Large intestine (tissue), 3 donors: ENCODE results near the gene CCDC78. TPM values are rescaled to one million over a fixed set of nuclear protein-coding genes. Genes with fewer than 3 reads are reported as not detected.
"Not testable (repeated sequence)": the region's sequence is repeated elsewhere in the genome, so short reads cannot be mapped to it uniquely, and the experiment has no call there.

Experiments
- DNase-seq, 2 donors: peaks; one replicate each; pipeline versions ENCODE4 v3.0.0 to v3.0.0-alpha.2; 2013
- H3K27ac ChIP-seq: one replicate; pipeline ENCODE4 v1.5.1; 2013; ENCODE audit warnings: low read length
- H3K27me3 ChIP-seq: 2 replicates; pipeline ENCODE4 v1.6.1; 2013; ENCODE audit warnings: low read length; ENCODE audit not compliant: control insufficient read depth, insufficient read depth
- H3K36me3 ChIP-seq: 2 replicates; pipeline ENCODE4 v1.6.1; 2013; ENCODE audit warnings: low read length; ENCODE audit not compliant: control insufficient read depth, insufficient read depth
- H3K4me1 ChIP-seq: one replicate; pipeline ENCODE4 v1.6.1; 2013; ENCODE audit warnings: low read length; ENCODE audit not compliant: control insufficient read depth, insufficient read depth
- H3K4me3 ChIP-seq: one replicate; pipeline ENCODE4 v1.5.1; 2013; ENCODE audit warnings: low read length
- H3K9me3 ChIP-seq: one replicate; pipeline ENCODE4 v1.6.1; 2013; ENCODE audit warnings: mild to moderate bottlenecking, low read depth, low read length, moderate library complexity; ENCODE audit not compliant: control insufficient read depth
- WGBS: methylation state at CpG from one replicate; pipeline ENCODE4 v1.1.5; 2013; ENCODE audit warnings: low lambda C conversion rate; ENCODE audit not compliant: insufficient coverage; 5-methylcytosine and 5-hydroxymethylcytosine counted together
- polyA plus RNA-seq: library from polyadenylated mRNA; unstranded; fragments of 120-200 nt; gene quantifications from one replicate; pipeline ENCODE4 v1.2.1, GENCODE V29; 2013

CCDC78 gene
- polyA plus RNA-seq, 1 donor, result 1.9 TPM

DNA sequence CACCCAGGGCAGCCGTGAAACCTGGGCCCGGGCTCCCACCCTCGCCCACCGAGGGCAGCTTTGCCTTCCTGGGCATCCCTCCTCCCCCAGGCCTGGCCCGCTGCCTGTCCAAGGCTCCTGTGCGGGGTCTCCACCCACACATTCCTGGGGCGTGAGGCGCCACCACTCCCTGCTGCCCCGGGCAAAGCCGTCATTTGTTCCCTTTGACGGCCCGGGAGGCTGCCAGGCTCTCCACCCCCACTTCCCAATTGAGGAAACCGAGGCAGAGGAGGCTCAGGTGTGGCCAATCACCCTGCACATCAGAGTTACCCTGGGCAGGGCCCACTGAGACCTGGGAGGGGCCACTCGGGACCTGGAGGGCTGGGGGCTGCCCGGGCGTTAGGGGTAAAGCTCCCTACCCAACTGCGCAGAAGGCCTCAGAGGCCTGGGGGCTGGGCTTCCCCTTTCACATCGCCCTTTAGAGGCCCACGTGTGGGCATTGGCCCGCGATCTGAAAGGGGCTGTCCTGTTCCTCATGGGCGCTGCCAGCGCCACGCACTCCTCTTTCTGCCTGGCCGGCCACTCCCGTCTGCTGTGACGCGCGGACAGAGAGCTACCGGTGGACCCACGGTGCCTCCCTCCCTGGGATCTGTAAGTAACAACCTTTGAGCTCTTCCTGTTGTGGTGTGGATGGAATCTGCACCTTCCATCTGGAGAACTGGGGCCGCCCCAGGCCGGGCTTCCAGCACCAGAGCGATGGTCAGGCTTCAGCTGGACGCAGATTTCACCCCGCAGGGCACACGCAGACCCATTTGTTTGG is 34.5 kb upstream of the CCDC78 start, which contains the start of gene MSLN:
Gene MSLN (plus strand): TSS at position 190 of the 799 bp plus-strand sequence. CDS start 1,947 bp downstream, outside the sequence.
- DNase-seq, result peak; percentile 76 to 93
- Histone ChIP-seq H3K4me1 (peaks cover 25% of the 10 kb centered on the region), H3K27ac (peak within 1 kb of the TSS; percentile 77), H3K4me3 (peak within 1 kb of the TSS; percentile 6), H3K27me3 (peaks cover 2% of the 10 kb centered on the region), H3K36me3 (no peaks in the 10 kb centered on the region), H3K9me3 (peaks cover 3% of the 10 kb centered on the region)
- no CpG with 5 or more reads among the region's 37 CpGs for WGBS

DNA sequence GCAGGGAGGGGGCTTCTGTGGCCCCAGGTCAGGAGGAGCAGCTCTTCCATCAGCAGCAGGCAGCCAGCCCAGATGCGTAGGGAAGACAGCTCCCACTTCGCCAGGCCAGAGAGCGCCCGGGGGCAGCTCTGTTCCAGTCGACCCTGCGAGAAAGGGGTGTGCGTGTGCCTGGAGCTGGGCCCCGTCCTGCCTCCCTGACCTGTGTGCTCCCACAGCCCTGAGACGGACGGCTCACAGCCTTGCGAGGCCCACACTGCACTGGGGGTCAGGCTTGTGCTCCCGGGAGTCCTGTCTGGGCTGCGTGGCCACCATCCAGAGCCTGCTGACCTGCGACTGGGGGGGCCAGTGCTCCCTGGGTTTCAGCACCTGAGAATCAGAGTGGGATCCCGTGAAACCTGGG is 33.8 kb upstream of the CCDC78 start:
- no peak overlapping the region for H3K4me3 ChIP-seq
- H3K27ac ChIP-seq, result no peak overlapping the region
- H3K36me3 ChIP-seq, result no peaks in the 10 kb centered on the region
- no peak for DNase-seq
- H3K27me3 ChIP-seq, result peaks cover 2% of the 10 kb centered on the region
- H3K9me3 ChIP-seq, result peaks cover 3% of the 10 kb centered on the region
- WGBS, result no CpG with 5 or more reads among the region's 15 CpGs
- peaks cover 25% of the 10 kb centered on the region for H3K4me1 ChIP-seq

- Histone ChIP-seq H3K4me1 (peaks cover 25% of the 10 kb centered on the region), H3K27ac (no peak overlapping the region), H3K27me3 (peaks cover 2% of the 10 kb centered on the region), H3K36me3 (no peaks in the 10 kb centered on the region), H3K4me3 (no peak overlapping the region), H3K9me3 (peaks cover 3% of the 10 kb centered on the region)
- DNase-seq, result peak in 1 of 2 donors; percentile 22
- WGBS, result 100% methylated on average over 1 of the region's 34 CpGs
These were observed 33.1 kb upstream of the CCDC78 start for GRCh38 chr16:759110-759910.

DNA sequence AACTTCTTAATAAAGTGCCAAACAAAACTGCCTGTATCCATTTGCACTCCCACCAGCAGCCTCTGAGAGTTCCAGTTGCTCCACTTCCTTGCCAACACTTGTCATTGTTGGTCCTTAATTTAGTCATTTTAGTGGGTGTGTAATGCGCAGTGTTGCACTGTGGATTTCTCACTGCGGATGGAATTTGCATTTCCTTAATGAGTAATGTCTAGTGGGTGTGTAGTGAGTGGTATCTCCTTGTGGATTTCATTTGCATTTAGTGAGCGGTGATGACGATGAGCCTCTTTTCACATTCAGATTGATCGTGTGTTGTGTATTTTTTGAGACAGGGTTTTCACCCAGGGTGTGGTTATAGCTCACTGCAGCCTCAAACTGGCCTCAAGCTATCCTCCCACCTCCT is 30.2 kb upstream of the CCDC78 start:
- no peak for DNase-seq
- H3K4me1 ChIP-seq, result peaks cover 15% of the 10 kb centered on the region
- no CpG with 5 or more reads among the region's 5 CpGs for WGBS
- H3K9me3 ChIP-seq, result peaks cover 3% of the 10 kb centered on the region
- peaks cover 8% of the 10 kb centered on the region for H3K27me3 ChIP-seq
- H3K27ac ChIP-seq, result no peak overlapping the region
- H3K4me3 ChIP-seq, result no peak overlapping the region
- H3K36me3 ChIP-seq, result no peaks in the 10 kb centered on the region

DNA sequence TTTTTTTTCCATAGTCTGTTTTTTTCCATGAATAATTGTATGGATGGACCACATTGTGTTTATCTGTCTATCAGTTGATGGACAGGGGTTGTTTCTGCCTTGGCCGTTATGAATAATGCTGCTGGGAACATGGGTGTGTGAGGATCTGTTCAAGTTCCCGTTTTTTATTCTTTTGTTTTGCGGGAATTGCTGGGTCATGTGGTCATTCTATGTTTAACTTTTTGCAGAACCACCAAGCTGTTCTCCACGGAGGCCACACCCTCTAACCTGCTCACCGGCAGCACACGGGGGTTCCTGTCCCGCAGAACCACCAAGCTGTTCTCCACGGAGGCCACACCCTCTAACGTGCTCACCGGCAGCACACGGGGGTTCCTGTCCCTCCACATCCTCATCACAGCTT is 28.4 kb upstream of the CCDC78 start:
- Histone ChIP-seq H3K36me3 (no peaks in the 10 kb centered on the region), H3K27me3 (peaks cover 15% of the 10 kb centered on the region), H3K4me1 (peaks cover 5% of the 10 kb centered on the region), H3K27ac (no peak overlapping the region), H3K4me3 (no peak overlapping the region), H3K9me3 (no peaks in the 10 kb centered on the region)
- DNase-seq, result no peak
- no CpG with 5 or more reads among the region's 11 CpGs for WGBS

DNA sequence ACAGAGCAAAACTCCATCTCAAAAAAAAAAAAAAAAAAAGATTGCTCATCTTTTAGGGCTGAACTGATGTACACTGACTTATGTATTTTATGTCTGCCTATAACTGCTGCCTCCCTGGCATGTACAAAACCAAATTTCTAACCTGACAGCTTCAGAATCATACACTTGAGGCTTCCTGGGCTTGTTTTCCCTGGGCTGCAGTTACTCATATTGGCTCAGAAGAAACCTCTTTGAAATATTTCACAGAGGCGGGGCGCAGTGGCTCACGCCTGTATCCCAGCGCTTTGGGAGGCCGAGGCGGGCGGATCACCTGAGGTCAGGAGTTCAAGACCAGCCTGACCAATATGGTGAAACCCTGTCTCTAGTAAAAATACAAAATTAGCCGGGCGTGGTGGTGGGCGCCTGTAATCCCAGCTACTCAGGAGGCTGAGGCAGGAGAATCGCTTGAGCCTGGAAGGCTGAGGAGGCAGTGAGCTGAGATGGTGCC is 27.9 kb upstream of the CCDC78 start:
- not testable (repeated sequence) for DNase-seq, H3K9me3 ChIP-seq, H3K4me3 ChIP-seq, H3K27ac ChIP-seq, H3K36me3 ChIP-seq, H3K4me1 ChIP-seq
- H3K27me3 ChIP-seq, result peaks cover 15% of the 10 kb centered on the region
- no CpG with 5 or more reads among the region's 11 CpGs for WGBS

DNA sequence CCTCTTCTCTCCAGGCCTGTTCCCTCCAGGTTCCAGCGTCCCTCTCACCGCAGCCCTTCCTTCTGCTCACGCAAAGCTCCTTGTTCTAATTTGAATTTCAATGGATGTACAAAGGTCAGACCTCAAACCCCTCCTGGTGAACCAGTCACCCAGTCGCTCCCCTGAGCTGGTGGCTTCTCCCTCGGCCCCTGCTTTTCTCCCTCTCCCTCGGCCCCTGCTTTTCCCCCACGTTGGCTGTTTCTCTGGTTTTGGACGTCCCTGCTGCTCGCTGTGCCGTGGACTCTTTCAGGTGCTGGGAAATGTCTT is 25.7 kb upstream of the CCDC78 start:
- peak in 1 of 2 donors; percentile 48 for DNase-seq
- Histone ChIP-seq H3K4me1 (no peaks in the 10 kb centered on the region), H3K27me3 (peaks cover 15% of the 10 kb centered on the region), H3K4me3 (no peak overlapping the region), H3K27ac (no peak overlapping the region), H3K9me3 (no peaks in the 10 kb centered on the region), H3K36me3 (no peaks in the 10 kb centered on the region)
- WGBS, result no CpG with 5 or more reads among the region's 10 CpGs

DNA sequence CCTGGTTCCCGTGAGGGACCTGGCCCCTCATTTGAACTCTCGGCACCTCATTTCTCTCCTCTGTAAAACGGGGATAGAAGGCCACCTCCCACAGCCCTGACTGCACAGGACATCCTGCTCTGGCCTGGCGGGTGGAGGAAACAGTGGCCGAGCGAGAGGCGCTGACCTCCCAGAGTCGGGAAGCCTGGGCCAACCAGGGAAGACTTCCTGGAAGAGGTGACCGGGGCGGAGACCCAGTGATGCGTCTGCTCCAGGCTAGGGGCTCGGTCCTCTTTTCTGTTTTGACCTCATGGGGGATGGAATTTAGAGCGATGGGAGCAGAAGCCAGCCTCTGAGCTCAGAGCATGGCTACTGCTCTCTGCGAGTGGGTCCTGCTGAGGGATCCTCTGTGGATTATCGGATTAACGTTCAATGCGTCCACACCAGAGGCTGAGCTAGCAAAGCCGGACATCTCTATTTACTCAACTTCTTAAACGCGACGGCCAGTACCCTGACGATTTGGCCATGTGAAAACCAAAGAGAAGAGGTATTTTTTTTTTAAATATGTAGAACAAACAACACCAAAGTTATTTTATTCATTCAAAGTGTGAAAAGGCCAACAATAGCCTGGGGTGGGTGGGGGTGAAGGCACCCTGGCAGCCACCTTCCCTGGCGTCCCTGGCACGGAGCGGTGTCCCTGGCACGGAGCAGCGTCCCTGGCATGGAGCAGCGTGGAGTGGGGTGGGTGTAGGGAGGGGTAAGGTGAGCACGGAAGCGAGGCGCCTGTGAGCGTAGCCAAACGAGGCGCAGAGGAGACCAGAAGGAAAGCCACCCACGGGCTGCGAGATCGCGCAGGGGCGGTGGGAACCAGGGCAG is 25.1 kb upstream of the CCDC78 start:
- no CpG with 5 or more reads among the region's 39 CpGs for WGBS
- no peak overlapping the region for H3K27ac ChIP-seq
- H3K4me3 ChIP-seq, result no peak overlapping the region
- DNase-seq, result no peak
- H3K36me3 ChIP-seq, result no peaks in the 10 kb centered on the region
- H3K9me3 ChIP-seq, result no peaks in the 10 kb centered on the region
- peaks cover 14% of the 10 kb centered on the region for H3K27me3 ChIP-seq
- H3K4me1 ChIP-seq, result no peaks in the 10 kb centered on the region

GRCh38 chr16:750485-750884 is 24.2 kb upstream of the CCDC78 start:
- Histone ChIP-seq H3K9me3 (no peaks in the 10 kb centered on the region), H3K36me3 (no peaks in the 10 kb centered on the region), H3K27me3 (peaks cover 13% of the 10 kb centered on the region), H3K4me1 (no peaks in the 10 kb centered on the region), H3K27ac (no peak overlapping the region), H3K4me3 (no peak overlapping the region)
- DNase-seq, result no peak
- WGBS, result no CpG with 5 or more reads among the region's 9 CpGs

- WGBS, result 100% methylated on average over 2 of the region's 6 CpGs
- Histone ChIP-seq H3K27me3 (peaks cover 13% of the 10 kb centered on the region), H3K9me3 (no peaks in the 10 kb centered on the region), H3K27ac (no peak overlapping the region), H3K4me1 (no peaks in the 10 kb centered on the region), H3K4me3 (no peak overlapping the region), H3K36me3 (no peaks in the 10 kb centered on the region)
- DNase-seq, result no peak
These were observed 22.8 kb upstream of the CCDC78 start for GRCh38 chr16:749010-749409.
